Cortex of kidney (tissue), 1 donor: ENCODE data around the gene SRSF11.

Source experiments
- DNase-seq: peaks from one replicate; lab custom pipeline; 2025; lab: John Stamatoyannopoulos, UW

Gene SRSF11

DNA sequence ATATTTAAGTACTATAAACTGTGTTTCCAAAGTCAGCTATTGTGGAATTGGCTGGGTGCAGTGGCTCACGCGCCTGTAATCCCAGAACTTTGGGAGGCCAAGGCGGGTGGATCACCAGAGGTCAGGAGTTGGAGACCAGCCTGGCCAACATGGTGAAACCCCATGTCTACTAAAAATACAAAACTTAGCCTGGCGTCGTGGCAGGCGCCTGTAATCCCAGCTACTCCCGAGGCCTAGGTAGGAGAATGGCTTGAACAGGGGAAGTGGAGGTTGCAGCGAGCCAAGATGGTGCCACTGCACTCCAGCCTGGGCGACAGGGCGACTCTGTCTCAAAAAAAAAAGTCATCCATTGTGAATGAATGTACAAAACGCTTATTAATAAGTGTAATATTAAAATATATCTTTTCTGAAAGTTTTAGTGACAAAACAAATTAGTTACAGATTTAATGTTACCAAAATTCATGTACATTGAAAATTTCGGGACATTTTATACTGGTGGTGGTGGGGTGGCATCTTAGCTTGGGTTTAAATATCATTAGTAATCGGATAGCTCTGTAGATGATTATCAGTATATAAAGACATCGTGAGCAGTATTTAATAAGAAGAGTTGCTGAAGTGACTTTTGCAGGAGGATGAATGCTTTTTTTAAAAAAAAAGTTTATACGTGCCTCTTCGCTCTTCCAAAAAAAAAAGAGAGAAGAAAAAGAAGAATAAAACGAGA is 503 bp upstream of the SRSF11 start:
- no peak for DNase-seq

- no peak for DNase-seq
These were observed 1.6 kb downstream of the SRSF11 start for GRCh38 chr1:70222716-70223235.

GRCh38 chr1:70224954-70225353 is 3.8 kb downstream of the SRSF11 start:
- DNase-seq, result no peak

DNA sequence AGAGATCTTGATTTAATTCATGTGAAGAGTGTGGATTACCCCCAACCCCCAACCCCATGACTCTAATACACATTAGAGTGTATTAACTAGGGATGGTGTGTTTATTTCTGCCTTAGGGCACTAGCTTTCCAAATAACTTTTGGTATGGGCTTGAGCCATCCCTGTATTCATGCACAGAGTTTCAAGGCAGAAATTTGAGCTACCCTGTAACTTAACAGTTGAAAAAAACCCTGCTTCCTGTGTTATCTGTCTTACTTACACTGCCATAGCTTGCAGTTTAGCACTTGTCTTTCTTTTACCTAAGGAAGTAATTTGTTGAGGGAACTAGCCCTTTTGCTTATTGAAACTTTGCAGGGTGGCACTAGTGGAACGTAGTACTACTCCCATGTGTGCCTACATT is 6.3 kb downstream of the SRSF11 start:
- DNase-seq, result no peak

GRCh38 chr1:70228670-70229069 is 7.5 kb downstream of the SRSF11 start:
- no peak for DNase-seq

GRCh38 chr1:70231475-70231874 is 10.3 kb downstream of the SRSF11 start:
- no peak for DNase-seq

- no peak for DNase-seq
These were observed 13.6 kb downstream of the SRSF11 start for GRCh38 chr1:70234733-70235132.

DNA sequence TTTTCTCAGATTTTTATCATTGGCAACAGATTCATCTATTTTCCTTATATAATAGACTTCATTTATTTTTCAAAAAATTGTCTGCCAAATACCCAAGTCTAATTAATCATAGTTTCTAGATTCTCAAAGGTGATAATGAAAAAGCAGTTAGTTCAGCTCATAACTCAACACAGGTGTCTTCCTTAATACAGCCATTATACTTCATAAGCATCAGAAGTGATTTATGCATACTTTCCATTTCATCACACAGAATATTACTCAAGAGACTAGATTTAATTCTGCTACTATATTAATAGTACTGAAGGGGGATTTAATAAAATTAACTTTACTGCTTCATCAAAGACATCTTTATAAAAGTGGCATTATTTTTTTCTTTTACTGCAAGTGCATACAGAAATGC is 18.8 kb downstream of the SRSF11 start:
- DNase-seq, result no peak

- no peak for DNase-seq
These were observed 25.9 kb downstream of the SRSF11 start for GRCh38 chr1:70247122-70247521.

- no peak for DNase-seq
These were observed 26.6 kb downstream of the SRSF11 start for GRCh38 chr1:70247768-70248167.

GRCh38 chr1:70248729-70249128 is 27.5 kb downstream of the SRSF11 start:
- no peak for DNase-seq

DNA sequence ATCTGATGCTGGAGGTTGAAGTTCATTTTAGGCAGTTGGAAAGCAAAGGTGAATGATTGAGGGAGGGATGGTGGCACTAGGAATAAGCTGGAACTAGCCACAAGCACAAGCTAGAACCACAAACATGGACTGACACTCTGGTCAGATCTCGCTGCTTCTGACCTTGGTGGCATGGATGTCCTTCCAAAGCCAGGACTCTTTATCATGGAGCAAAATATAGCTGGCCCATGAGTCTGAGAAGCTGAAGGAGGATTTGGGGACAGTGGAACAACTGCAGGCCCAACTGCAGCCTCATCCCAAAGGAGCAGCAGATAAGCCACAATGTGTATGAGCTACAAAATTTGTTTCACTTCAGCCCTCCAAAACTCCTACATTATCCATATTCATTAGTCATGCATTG is 35.5 kb downstream of the SRSF11 start:
- no peak for DNase-seq

GRCh38 chr1:70264839-70265238 is 43.7 kb downstream of the SRSF11 start:
- DNase-seq, result no peak

DNA sequence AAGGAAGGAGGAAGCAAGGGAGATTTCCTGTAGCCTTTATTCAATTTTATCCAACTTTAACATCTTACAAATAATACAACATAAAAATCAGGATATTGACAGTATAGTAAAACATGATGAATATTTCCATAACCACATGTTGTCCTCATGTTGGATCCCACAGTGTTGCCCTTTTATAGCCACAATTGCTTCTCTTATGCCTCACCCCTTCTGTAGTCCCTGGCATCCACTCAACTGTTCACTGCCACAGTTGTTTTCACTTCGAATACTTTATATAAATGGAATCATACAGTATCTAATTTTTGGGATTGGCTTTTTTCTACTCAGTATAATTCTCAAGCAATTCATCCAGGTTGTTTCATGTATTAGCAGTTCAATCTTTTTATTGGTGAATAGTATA is 44.8 kb downstream of the SRSF11 start:
- no peak for DNase-seq

DNA sequence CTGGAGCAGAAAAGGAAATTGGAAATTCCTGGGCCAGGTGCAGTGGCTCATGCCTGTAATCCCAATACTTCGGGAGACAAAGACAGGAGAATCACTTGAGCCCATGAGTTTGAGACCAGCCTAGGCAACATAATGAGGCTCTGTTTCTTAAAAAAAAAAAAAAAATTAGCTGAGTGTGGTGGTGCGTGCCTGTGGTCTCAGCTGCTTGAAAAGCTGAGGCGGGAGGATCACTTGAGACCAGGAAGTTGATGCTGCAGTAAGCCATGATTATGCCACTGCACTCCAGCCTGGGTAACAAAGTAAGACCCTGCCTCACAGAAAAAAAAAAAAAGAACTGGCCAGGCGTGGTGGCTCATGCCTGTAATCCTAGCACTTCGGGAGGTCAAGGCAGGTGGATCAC is 56.7 kb downstream of the SRSF11 start:
- DNase-seq, result no peak

DNA sequence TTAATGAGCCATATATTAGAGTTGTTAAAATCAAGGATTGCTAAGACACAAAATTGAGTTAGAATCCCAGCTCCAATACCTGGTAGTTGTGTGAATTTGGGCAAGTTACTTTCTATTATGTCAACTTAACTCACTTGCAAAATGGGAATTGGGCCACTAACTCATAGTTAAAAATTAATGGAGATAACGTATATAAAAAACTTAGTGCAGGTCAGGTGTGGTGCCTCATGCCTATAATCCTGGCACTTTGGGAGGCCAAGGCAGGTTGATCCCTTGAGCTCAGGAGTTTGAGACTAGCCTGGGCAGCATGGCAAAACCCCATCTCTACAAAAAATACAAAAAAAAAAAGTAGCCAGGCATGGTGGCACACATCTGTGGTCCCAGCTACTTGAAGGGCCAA is 57.5 kb downstream of the SRSF11 start:
- no peak for DNase-seq

DNA sequence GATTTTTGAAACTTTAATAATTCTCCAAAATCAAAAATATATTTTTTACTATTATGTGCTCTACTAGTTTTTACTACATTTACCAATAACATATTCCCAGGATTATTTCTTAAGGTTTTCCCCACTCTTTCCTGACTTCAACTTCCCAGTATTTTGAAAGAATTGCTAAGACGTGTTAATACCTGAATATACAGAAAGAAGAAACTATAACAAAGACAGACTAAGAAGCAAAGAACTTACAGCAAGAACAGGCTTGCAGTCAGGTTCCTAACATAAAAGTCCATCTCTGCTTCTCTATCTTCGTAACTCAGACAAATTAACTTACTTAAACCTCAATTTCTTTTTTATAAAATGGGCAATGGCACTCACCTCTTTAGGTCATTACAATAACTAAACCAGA is 63.2 kb downstream of the SRSF11 start:
- DNase-seq, result no peak

DNA sequence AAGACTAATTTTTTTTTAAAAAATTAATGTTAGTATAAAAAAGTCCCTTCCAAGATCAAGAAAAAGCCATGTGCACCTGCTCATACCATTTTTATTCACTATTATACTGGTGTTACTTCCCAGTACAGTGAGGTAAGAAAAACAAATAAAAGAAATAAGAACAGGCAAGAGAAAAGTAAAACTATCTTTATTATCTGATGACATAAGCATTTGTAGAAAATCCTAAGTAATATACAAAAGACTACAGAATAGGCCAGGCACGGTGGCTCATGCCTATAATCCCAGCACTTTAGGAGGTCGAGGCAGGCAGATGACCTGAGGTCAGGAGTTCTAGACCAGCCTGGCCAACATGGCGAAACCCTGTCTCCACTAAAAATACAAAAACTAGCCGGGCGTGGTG is 65.3 kb downstream of the SRSF11 start:
- DNase-seq, result no peak

GRCh38 chr1:70288166-70288565 is 67.0 kb downstream of the SRSF11 start:
- DNase-seq, result no peak

GRCh38 chr1:70290218-70290617 is 69.0 kb downstream of the SRSF11 start:
- no peak for DNase-seq

DNA sequence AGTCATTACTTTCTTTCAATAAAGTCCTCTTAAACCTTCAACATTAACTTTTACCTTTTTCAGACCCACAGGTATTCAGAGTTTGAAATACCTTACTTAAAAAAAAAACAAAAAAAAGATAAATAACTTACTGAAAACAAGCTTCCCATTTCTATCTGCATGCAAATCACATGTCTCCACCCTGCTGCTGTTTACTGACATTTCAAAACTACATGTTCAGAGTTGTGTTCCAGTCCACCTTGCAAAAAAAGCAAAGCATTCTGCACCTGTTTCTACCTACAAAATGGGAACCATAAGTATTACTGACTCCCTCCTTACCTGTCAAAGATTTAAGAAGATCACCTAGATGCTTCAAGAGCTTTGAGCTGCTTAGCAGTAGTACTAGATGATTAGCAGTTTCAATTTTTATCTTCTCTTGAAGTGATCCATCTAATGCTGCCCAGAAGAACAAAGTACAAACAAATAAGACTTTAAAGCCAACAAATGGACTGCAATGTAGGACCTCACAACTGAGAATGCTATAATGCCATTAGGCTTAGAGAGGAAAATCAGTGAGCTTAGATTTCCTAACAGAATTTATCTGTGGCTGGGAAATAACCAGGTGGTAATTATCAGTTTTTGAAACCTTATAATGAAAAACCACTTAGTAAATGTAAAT is 72.1 kb downstream of the SRSF11 start:
- DNase-seq, result no peak

- no peak for DNase-seq
These were observed 74.6 kb downstream of the SRSF11 start for GRCh38 chr1:70295749-70296148.

- DNase-seq, result no peak
These were observed 78.3 kb downstream of the SRSF11 start for GRCh38 chr1:70299472-70299871.
